Right lobe of liver (tissue), 6 donors: ENCODE measurements around the gene SULT1C3. TPM values are rescaled to one million over a fixed set of nuclear protein-coding genes. Genes with fewer than 3 reads are reported as not detected.

Source experiments
- ATAC-seq, 4 donors: fragments of 200-7000 bp; cut with Tn5 transposase; one replicate each; pipeline ENCODE4 v1.9.1; 2020; ENCODE audit warnings: mild to moderate bottlenecking in 4 of 4, moderate library complexity in 4 of 4
- DNase-seq, 3 donors: peaks; one replicate each; pipeline ENCODE4 v3.0.0-alpha.2; 2020
- H3K27ac ChIP-seq, 3 donors: fragments of 200-600 bp; one replicate each; pipeline ENCODE4 v1.8.0; 2022
- H3K27me3 ChIP-seq, 2 donors: fragments of 200-600 bp; one replicate each; pipeline ENCODE4 v1.8.0; 2022
- H3K36me3 ChIP-seq, 4 donors: fragments of 200-600 bp; sonication (generic) in 1 of 4; one replicate each; pipeline versions ENCODE4 v1.5.1 to v1.8.0; 2017 to 2022; ENCODE audit warnings: control low read depth in 1 of 4
- H3K4me1 ChIP-seq, 4 donors: fragments of 200-600 bp; sonication (generic) in 1 of 4; one replicate each; pipeline versions ENCODE4 v1.5.1 to v1.8.0; 2017 to 2022; ENCODE audit warnings: control low read depth in 1 of 4
- H3K4me3 ChIP-seq, 3 donors: fragments of 200-600 bp; one replicate each; pipeline ENCODE4 v1.8.0; 2022
- H3K9me3 ChIP-seq, 4 donors: fragments of 200-600 bp; sonication (generic) in 1 of 4; one replicate each; pipeline versions ENCODE4 v1.5.1 to v1.8.0; 2017 to 2022; ENCODE audit warnings: control low read depth in 1 of 4
- POLR2A ChIP-seq: fragments of 450-650 bp; IDR thresholded peaks from one replicate; pipeline ENCODE4 v1.6.1; 2017; ENCODE audit warnings: antibody characterized with exemption, mild to moderate bottlenecking
- WGBS: methylation state at CpG from one replicate; pipeline ENCODE4 v1.1.6; 2018; ENCODE audit warnings: low coverage, low lambda C conversion rate; ENCODE audit not compliant: insufficient coverage; ENCODE audit errors: missing lambda C conversion rate; 5-methylcytosine and 5-hydroxymethylcytosine counted together
- intact Hi-C, 2 donors: fragments of 100-400 bp; cut with DNase I; formaldehyde crosslinking; loops; one replicate each; pipeline versions ENCODE4 v1.11.2 to v1.14.1; 2022
- total RNA-seq, 6 experiments: library from RNA; depleted of rRNA in 2 of 6; stranded (reverse); fragments of >200 nt in 2 of 6; fragmentation: NEBNext Ultra II Directional in 3 of 6; extraction: Animal tissue kit (Norgen Biotek cat#: 25700) in 3 of 6; gene quantifications; one replicate each; pipeline versions ENCODE4 v1.1.0 to v1.2.4, GENCODE V29; 2016 to 2023
- TF ChIP-seq, protein P1 (sequence below), 4 donors: fragments of 200-600 bp in 3 of 4; fragments of 450-650 bp in 1 of 4; IDR thresholded peaks; one replicate each; pipeline versions ENCODE4 v1.5.1 to v1.8.0; 2016 to 2022; ENCODE audit warnings: antibody characterized with exemption in 4 of 4, mild to moderate bottlenecking in 2 of 4
- donor health status: DM: no; HTN: yes; CAD: no.
- donor health status: DM: no; HTN: no; CAD: no.
- donor health status: DM: no; HTN: no; CAD: no.
- donor health status: DM: no; HTN: yes; CAD: no.
- donor health status: DM: no; HTN: yes; CAD: no.

Gene SULT1C3
- total RNA-seq, 6 experiments from 2014 or later: not detected

DNA sequence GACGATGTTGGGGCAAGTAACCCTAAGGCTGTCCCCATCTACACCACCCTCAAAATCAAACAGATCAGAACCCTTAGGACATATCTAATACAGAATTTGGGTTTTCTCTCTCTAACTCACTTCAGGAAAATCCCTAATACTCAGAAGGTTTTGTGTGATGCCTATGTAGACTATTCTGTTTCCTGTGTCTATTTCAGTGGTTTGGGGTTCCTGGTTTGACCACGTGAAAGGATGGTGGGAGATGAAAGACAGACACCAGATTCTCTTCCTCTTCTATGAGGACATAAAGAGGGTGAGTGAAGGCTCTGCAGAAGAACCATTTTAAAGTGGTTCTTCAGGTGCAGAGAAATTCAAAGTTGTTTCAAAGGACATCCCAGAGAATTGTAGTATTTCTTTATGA, 65.2 kb downstream of the SULT1C3 start:
- ATAC-seq (no peak), DNase-seq (no peak)
- no peak overlapping the region for H3K4me3 ChIP-seq
- peaks cover 0 to 6% (median 0%) of the 10 kb centered on the region in 4 donors for H3K36me3 ChIP-seq
- no peaks in the 10 kb centered on the region for H3K27me3 ChIP-seq
- no peak overlapping the region for H3K27ac ChIP-seq
- no peak for TF ChIP-seq POLR2A
- no peaks in the 10 kb centered on the region for H3K4me1 ChIP-seq
- no peaks in the 10 kb centered on the region for H3K9me3 ChIP-seq
- 45% methylated on average over 2 of the region's 2 CpGs for WGBS
- intact Hi-C loops: no loop called here

DNA sequence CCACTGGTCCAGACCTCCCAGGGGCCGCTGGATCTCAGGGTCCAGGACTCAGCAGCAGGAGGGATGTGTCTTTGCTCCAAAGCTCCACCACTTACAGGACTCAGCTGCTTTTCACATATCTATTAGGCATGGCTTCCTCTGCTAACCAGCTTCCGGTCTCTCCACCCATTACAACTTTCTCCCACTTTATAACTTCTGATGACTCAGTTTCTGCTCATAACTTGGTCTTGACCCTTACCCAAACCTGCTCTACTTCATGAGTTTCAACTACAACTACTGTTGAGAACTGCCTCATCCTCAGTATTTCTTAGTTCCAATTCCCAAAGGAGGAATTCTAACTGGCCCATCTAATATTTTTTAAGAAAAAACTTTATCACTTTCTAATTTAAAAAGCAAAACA, 66.1 kb downstream of the SULT1C3 start:
- Histone ChIP-seq H3K36me3 (peaks cover 0 to 5% (median 0%) of the 10 kb centered on the region in 4 donors), H3K9me3 (no peaks in the 10 kb centered on the region), H3K27ac (no peak overlapping the region), H3K27me3 (no peaks in the 10 kb centered on the region), H3K4me1 (no peaks in the 10 kb centered on the region), H3K4me3 (no peak overlapping the region)
- no peak for DNase-seq
- 91% methylated on average over 1 of the region's 2 CpGs for WGBS
- intact Hi-C loops: no loop called here
- no peak for ATAC-seq
- no peak for TF ChIP-seq POLR2A
- TF ChIP-seq, protein P1, sequence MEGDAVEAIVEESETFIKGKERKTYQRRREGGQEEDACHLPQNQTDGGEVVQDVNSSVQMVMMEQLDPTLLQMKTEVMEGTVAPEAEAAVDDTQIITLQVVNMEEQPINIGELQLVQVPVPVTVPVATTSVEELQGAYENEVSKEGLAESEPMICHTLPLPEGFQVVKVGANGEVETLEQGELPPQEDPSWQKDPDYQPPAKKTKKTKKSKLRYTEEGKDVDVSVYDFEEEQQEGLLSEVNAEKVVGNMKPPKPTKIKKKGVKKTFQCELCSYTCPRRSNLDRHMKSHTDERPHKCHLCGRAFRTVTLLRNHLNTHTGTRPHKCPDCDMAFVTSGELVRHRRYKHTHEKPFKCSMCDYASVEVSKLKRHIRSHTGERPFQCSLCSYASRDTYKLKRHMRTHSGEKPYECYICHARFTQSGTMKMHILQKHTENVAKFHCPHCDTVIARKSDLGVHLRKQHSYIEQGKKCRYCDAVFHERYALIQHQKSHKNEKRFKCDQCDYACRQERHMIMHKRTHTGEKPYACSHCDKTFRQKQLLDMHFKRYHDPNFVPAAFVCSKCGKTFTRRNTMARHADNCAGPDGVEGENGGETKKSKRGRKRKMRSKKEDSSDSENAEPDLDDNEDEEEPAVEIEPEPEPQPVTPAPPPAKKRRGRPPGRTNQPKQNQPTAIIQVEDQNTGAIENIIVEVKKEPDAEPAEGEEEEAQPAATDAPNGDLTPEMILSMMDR (IDR thresholded peaks at IDR 0.05): no peak

DNA sequence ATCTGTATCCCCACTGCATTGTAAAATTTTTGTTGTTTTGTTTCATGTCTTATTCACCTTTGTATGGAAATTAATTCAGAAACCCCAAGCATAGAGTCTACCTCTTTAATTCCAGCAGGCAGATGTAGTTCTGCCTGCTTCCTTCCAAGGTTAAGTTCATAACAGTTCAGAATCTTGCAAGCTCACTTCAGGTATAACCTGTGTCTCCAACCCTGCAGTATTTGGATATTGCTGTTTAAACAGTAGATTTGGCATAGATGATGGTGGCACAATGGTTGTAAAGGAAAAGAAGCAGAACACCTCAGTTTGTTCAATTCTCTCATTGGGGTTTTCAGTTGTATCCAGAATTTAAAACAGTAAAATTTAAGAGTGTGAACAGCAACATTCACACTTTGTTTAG, 70.1 kb downstream of the SULT1C3 start:
- H3K4me3 ChIP-seq: no peak overlapping the region
- intact Hi-C loops: no loop called here
- ATAC-seq (no peak), DNase-seq (no peak)
- H3K27me3 ChIP-seq: no peaks in the 10 kb centered on the region
- TF ChIP-seq, protein P1 (IDR thresholded peaks at IDR 0.05): no peak
- TF ChIP-seq POLR2A: no peak
- H3K36me3 ChIP-seq: peaks cover 0 to 3% (median 0%) of the 10 kb centered on the region in 4 donors
- no peak overlapping the region for H3K27ac ChIP-seq
- no peaks in the 10 kb centered on the region for H3K9me3 ChIP-seq
- no peaks in the 10 kb centered on the region for H3K4me1 ChIP-seq

Other genes starting within 250 kb of the SULT1C3 start
- gene SULT1C2, start 48.9 kb downstream of the SULT1C3 start, total RNA-seq: 10 to 100 TPM in 1 of 6 experiments, 1 to 10 TPM in 3, under 1 TPM in 1, not detected in 1; 0.87 to 31.2 (median 2.0) TPM
- gene SULT1C4, start 138.0 kb downstream of the SULT1C3 start, total RNA-seq: 1 to 10 TPM in 5 of 6 experiments, under 1 TPM in 1; 0.92 to 2.7 (median 1.4) TPM
- 10 to 100 TPM; 11.9 to 24.7 (median 17.7) TPM for gene GCC2, start 209.2 kb downstream of the SULT1C3 start, total RNA-seq